Hematopoietic multipotent progenitor cell (in vitro differentiated cells): ENCODE data around the gene RTN4RL1. TPM values are rescaled to one million over a fixed set of nuclear protein-coding genes. Genes with fewer than 3 reads are reported as not detected.

Experiments
- DNase-seq, 3 donors: peaks; one replicate each; pipeline ENCODE4 v3.0.0-alpha.2; 2011 to 2015; ENCODE audit warnings: low read depth in 2 of 3, low spot score in 2 of 3
- total RNA-seq: library from RNA; depleted of rRNA; stranded (reverse); fragments of >200 nt; gene quantifications from one replicate; pipeline ENCODE4 v1.2.3, GENCODE V29; 2012

Gene RTN4RL1
- total RNA-seq, 1 donor = 1.6 TPM

DNA sequence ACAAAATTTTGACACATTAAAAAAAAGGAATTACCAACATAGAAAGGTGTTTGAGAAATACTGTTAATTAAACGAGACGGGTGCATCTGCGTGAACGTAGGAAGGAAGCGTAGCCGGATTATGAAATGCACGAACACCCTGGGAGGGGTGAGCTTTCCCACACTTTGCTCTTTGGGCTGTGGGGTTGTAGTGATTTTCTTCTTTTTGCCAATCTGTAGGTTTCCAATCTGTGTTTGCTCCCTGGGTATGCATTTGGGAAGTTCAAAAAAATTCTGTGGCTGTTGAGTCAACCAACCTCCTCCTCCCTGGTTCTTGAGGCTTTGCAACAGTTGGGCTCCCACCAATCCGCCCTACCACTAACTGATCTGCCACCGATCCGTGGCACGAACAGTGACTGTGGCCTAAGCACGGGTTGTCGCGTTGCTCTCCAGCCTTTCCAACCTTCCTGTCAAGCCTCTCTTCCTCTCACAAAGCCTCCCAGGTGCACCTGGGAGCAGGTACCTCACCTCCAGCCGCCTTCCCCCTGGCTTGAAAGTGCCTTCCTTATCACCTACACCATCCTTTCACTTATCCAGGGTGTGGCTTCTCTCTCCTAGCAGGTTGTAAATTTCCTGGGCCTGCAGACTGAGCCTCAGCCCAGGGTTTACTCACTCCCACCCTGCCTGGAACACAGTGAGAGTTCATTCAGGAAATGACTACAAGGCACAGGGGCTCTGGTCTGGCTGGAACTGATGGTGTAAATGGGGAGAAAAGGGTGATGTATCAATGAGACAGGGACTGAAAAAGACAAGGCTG lies 16.6 kb downstream of the RTN4RL1 start:
- no peak for DNase-seq

GRCh38 chr17:2004435-2004952 lies 20.6 kb downstream of the RTN4RL1 start:
- DNase-seq = no peak

DNA sequence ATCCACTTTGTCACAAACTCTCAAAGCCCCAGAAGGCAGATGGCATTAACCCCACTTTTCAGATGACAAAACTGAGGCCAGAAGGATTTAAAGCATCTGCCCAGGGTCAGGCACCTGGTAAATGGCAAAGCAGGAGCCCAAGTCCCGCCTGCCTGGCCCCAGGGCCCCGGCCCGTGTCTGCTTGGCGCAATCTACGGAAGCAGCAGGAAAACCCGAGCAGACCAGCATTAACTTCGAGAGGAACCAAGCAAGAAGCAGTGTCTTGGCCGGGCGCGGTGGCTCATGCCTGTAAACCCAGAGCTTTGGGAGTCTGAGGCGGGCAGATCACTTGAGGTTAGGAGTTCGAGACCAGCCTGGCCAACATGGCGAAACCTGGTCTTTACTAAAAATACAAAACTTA lies 21.6 kb downstream of the RTN4RL1 start:
- no peak for DNase-seq

DNA sequence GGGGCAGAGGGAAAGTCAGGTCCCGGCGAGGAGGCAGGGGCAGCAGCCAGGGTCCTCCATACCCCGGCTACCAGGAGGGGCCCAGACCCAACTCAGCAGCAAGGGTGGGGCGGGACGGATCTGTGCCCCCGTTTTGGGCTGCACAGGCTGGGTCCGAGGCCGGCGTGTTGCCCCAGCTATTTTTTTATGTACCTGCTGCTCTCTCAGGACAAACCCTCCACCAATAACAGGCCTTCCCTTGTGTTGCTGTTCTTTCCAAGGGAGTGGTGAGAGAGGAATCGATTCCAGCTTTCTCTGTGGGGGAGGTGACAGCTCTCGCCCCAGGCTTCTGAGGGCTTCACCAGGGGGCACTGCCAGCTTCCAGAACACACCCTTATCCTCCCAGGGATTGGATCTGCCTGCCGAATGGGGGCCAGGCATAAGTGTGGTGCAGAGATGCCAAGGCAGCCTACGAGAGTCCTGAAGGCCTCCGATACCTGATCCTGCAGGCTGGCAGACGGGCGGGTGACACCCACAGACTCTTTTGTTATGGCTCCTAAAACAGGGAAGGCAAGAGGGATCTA lies 22.3 kb downstream of the RTN4RL1 start:
- DNase-seq = no peak

DNA sequence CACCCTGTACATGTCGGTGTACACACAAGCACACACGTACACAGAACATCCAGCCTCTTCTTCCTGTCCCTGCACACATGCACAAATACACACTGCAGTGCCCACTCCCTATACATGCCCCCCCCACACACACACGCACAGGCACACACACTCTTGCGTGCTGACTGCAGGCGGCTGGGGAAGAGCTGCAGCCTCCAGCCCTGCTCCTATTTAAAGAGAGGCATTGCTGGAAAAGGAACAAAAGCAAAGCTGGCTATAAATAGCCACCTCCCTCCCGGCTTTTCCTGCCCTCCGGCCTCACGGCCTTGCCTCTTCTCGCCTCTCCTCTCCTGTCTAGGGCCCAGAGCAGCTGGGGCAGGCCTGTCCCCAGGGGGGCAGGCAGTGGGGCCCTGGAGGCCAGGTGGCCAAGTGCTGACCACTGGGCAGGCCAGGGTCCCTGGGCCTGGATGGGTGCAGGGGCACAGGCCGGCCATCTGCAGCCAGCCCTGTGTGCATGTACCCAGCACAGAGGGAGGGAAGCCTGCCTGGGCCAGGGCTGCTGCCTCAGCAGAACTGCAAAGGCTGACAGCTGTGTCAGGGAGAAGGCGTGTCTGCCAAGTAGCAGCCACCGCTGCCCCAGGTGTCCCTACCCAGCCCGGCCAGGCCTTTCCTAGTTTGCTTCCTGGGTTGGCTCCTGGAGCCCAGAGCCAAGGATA lies 25.4 kb downstream of the RTN4RL1 start:
- DNase-seq = no peak

DNA sequence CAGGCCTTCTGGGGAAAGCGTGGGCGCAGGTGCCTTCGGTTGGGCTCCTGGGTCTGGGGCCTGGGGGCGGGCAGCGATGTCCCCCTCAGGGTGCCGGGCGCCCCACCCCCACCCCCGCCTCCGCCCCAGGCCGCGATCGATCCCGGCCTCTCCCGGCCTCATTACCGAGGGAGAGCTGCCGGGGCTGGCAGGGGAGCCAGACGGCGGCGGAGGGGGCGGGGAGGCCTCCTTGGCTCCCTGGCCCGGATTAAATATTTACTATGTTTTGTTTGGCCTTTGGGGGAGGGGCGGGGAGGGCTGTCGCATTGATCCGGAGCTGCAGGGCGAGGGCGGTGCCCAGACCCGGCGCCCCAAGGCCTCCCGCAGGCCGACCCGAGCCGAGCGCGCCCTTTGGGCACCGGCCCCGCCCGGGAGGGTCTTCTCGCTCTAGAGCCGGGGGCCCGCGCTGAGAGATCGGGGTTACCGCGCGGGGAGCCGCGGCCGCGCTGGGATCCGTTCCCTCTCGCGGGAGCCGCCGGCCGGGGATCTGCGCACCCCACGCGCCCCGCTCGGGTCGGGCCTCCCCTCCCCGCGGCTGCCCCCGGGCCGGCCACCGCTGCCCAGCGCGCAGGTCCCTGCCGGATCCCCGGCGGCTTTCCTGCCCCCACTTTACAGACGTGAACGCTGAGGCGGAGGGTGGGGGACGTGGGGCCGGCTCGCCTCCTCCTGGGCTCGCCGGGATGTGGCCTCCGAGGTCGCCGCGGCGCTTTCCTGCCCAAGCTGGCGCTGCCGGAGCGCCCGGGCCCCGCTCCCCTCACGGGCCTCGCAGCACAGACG lies 27.0 kb downstream of the RTN4RL1 start:
- no peak for DNase-seq

GRCh38 chr17:1997289-1997926 lies 27.7 kb downstream of the RTN4RL1 start:
- no peak for DNase-seq

DNA sequence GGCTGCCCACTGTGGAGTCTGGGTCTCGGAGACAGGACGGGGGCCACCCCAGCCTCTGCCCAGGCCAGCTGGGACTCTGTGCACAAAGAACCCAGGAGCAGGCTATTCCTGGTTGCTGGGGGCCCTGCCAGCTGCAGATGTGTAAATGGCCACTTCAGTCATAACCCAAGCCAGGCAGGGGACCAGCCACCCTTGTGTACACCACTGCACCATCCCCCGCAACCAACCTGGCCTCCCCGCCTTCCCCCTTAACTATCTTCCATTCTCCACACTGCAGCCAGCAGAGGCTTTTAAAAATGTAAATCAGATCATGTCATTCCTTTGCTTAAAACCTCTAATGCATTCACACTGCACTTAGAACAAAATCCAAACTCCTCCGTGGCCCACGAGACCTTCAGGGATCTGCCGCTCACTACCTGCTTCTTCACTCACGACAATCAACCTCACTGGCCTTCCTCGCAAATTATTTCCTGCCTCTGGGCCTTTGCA lies 28.3 kb downstream of the RTN4RL1 start:
- no peak for DNase-seq

GRCh38 chr17:1995907-1996799 lies 29.0 kb downstream of the RTN4RL1 start:
- no peak for DNase-seq

DNA sequence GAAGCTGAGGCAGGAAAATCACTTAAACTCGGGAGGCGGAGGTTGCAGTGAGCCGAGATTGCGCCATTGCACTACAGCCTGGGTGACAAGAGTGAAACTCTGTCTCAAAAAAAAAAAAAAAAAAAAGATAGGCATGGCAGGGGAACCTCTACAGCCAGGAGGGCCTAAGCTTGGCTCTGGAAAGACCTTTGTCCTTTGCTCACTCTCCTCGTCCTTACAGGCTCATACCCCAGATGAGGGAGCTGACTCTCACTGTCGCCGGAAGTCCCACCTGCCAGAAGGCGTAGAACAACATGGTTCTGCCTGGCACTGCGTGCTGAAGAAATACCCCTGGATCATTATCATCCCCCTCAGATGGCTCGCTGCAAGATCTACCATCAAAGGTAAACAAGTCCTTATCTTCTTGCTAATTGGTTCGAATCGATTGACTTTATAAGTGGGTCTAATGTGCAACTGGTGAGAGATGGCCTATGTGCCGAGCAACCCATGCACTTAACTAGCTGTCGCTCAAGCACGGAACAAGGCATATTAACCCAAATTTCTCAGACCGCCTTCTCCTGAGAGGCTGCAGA lies 29.7 kb downstream of the RTN4RL1 start:
- no peak for DNase-seq

- no peak for DNase-seq
Observed at GRCh38 chr17:1994707-1995106, 30.4 kb downstream of the RTN4RL1 start.

DNA sequence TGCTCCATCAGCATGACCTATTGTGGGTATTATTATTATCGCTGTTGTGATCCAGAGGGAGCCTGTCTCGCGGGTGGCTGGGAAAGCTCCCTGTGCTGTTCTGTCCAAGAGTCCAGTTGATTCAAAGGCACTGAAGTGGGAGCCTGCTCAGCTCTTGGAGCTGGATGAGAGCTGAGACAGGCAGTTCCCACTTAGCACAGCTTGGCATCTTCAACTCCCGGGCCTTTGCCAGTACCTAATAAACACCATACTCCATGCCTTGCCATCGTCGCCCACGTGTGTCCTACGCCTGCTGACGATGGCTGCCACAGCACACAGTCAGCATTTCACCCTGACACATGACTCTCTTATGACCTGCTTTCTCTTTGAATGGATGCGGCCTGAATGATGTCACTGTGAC lies 32.6 kb downstream of the RTN4RL1 start:
- no peak for DNase-seq

DNA sequence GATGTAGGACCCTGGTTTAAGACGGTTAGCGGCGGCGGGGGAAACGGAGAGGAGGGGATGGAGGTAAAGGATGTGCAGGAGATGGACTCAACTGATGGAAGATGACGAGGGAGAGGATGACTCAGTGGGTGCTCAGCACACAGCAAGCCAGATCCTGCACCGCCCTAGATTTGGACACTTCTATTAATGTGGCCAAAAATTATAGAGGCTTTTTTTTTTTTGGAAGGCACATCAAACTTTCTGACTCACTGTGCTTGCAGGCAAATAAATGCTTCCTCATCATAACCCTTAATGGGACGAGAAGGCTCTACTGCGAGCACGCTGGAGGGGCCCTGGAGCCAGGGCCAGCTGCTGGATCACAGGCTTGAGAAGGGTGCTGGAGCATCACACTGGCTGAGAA lies 36.0 kb downstream of the RTN4RL1 start:
- DNase-seq = no peak

DNA sequence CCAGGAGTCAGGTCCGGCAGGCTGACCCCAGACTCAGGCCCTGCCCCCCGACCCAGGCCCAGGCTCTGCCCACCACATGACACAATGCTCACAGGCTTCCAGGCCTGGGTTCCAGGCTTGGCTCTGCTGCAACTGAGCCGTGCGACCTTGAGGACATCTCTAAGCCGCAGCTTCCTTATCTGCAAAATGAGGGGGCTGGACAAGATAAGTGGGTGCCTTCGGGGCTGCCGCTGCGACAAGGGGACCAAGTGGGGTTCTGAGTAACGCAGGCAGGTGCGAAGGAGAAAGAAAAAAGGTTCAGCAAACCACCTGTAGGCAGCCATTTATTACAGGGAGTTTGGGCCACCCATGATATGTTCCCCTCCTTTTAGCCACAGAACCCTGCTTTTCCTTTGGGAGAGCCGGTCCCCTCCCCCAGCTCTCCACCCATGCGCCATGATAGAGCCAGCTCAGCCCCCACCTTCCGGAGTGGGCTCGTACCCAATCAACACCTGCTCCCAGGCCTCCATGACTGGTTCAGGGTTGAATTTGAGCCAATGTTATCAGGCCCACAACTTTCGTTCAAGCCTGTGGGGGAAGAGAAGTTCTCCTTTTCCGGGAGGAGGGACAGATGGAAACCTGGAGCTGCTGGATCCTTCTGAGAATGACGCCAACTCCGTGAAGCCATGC lies 38.2 kb downstream of the RTN4RL1 start:
- DNase-seq = no peak

DNA sequence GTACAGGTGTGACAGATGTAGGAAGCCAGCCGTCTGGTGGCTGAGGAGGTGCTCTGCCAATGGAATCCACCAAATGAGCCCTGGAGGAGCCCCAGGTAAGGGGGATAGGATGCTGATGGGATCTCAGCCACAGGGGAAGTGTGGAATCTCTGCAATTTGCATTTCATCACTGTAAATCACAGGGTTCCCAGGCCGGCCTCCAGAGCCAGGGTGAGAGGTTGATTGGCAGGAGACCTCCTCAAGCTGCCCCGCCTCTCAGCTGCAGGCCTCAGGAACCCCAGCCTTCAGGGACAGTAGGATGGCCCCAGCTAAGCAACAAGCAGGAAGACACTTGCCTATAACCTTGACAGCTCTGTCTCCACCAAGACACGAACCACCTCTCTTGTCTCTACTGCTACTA lies 39.4 kb downstream of the RTN4RL1 start:
- no peak for DNase-seq

DNA sequence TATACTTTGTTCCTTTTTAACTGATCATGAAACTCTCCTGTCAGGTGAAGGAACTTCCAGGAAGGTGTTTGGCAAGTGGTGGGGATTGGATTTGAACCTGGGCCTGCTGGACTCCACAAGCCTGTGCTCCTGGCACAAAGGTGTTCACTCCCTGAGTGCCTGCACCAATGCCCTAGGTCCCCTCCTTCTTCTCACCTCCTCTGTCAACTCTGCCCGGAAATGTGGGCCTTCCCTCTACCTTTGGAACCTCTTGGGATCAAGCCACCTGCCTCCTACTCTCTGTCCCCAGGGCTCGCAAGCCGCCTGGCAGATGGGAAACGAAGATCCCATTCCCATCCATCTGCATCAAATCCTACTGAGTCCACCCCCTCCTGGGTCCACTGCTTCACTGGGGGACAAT lies 40.0 kb downstream of the RTN4RL1 start:
- DNase-seq = no peak

DNA sequence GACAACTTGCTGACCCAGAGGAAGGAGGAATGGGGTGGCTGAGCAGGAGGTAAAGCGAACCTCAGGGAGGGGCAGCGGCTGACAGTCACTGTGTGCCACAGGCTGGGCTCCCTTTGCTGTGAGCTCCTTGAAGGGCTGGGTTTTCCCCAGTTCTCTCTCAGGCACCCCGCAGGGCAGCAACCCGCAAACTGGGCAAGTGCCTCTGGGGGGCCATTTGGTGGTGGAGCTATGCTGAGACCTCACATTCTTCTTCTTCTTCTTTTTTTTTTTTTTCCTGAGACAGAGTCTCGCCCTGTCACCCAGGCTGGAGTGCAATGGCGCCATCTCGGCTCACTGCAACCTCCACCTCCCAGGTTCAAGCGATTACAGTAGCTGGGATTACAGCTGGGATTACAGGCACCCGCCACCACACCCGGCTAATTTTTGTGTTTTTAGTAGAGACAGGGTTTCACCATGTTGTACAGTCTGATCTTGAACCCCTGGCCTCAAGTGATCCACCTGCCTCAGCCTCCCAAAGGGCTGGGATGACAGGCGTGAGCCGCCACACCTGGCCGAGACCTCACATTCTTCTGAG lies 42.3 kb downstream of the RTN4RL1 start:
- peak in 1 of 3 donors; percentile 16 for DNase-seq

DNA sequence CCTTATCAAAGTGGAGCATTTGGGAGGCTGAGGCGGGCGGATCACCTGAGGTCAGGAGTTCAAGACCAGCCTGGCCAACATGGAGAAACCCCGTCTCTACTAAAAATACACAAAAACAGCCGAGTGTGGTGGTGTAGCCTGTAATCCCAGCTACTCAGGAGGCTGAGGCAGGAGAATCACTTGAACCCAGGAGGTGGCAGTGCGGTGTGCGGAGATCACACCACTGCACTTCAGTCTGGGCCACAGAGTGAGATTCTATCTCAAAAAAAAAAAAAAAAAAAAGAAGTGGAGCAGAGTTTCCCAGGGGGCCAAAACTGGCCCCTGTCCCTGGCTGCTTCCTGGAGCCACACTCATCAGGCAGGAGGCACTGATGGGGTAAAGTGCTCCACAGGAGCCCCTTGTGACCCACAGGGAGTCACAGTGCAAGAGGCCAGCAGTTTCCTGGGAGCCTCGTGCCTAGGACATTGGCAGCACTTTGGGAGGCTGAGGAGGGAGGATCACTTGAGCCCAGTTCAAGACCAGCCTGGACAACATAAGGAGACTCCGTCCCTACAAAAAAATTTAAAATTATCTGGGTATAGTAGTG lies 44.4 kb downstream of the RTN4RL1 start:
- no peak for DNase-seq
